SIG-M5 treated with dmso at 0.1 percent for 504 hours (cell line): ENCODE measurements around the gene REEP2.

Source experiments
- DNase-seq: peaks from one replicate; lab custom pipeline; 2025; ENCODE audit not compliant: unreplicated experiment; lab: John Stamatoyannopoulos, UW

REEP2 gene

GRCh38 chr5:138448481-138449398 lies 9.9 kb downstream of the REEP2 start:
- no peak for DNase-seq

DNA sequence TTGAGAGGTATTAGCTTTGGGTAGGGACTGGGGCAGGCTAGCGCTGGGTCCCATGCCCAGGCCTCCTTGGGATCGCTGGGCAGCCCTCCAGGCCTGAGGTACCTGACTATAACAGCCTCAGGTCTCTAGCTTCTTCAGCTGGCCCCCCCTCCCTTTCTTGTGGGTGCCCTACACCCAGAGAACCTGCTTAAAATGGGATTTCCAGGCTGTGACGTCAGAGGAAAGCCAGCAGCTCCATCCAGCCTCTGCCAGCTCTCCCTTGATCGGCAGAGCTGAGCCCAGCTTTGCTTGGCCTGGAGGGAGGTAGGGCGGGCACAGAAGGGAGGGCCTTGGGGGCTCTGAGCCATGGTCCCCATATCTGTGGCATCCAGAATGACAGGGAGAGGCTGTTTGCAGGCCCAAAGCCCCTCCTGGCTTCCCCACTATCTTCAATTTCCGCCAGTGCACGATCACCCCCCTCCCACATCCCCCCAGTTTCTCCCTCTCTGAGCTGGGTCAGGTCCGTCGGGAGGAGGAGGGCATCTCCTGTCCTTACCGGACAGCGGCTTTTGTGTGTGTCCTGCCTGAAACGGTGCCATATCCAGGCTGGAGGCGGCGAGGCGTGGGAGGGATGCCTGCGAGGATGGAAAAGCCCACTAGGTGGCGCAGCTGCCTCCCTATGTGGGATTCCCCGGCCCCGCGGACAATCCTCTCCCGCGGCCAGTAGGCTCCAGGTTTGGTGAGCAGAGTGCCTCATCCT lies 10.8 kb downstream of the REEP2 start:
- DNase-seq = peak; percentile 78

- no peak for DNase-seq
These were observed 12.1 kb downstream of the REEP2 start for GRCh38 chr5:138450971-138451370.

- no peak for DNase-seq
These were observed 13.9 kb downstream of the REEP2 start for GRCh38 chr5:138452720-138453119.

DNA sequence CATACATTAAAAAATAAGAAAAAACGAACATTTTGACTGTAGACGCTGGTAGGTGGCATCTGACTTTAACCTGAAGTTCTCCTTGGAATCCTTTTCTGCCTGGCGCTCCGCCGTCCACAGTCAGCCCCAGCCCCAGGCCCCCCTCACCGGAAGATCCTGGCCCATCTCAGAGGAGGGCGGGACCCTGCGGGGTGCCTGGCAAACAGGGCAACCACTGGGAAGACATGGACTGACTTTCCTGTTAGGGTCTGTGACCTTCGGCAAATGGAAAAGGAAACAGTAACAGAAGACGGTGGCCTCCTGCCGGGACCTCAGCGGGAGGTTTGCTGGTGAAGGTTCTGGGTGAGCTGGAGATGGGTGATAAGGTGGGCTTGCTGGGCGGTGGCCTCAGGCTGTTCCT lies 14.7 kb downstream of the REEP2 start:
- DNase-seq = no peak

- no peak for DNase-seq
These were observed 15.3 kb downstream of the REEP2 start for GRCh38 chr5:138454121-138454520.

DNA sequence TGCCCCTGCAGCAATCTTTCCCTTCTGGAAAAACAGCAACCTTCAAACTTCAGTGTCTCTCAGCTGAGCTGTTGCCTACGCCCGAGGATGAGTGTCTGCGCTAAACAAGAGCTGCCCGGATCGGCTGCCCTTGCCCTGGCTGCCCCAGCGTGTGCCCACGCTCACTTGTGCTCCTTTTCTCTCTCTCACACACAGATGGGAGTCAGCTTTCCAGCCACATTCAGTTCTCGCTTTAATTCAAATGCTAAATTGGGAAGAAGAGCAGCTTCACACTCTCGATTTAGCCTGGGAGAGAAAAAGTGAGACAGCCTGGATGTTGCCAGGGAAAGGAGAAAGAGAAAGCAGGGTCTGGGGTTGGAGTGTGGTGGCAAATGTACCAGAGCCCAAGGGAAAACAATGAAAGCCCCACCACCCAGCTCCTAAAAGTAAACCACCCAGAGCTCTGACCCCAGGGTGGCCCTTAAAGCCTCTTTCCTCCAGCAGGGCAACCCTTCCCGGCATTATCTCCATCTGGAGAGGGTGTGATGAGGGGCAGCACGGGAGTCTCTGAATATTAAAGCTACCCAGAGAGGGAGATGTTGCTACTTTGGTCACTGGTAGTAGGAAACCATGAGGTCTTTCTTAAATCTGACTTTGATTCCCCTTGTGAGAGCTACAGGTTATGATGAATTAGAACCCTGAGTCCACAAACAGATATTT lies 16.5 kb downstream of the REEP2 start:
- no peak for DNase-seq

DNA sequence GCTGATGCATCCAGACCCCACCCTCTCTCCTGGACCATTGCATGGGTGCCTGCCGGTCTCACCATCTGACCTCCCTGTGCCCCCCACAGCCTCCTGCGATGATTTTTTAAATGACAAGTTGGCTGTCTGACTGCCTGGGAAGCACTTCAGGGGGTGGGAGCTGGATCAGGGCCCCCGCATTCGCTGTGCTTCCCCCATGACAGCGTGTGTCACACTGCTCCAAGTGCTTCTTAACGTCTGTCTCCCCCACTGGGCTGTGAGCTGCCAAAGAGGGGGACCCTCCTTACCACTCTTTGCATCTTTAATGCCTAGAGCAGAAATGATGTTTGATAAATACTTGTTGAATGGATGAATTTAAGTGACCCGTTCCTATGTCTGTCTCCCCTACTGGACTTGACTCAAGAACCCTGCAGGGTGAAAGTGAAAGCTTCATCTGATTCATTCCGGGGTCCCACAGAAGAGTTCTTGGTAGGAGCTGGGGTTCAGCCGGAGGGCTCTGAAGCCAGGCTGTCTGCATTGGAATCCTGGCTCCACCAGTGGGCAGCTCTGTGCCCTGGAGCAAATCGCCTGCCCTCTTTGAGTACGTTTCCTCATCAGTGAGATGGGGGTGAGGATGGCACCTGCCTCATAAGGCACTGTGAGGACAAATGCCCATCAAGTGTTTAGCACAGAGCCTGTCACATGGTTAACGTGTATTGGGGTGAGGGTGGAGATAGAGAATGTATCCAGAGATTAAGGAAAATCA lies 18.8 kb downstream of the REEP2 start:
- DNase-seq = no peak

DNA sequence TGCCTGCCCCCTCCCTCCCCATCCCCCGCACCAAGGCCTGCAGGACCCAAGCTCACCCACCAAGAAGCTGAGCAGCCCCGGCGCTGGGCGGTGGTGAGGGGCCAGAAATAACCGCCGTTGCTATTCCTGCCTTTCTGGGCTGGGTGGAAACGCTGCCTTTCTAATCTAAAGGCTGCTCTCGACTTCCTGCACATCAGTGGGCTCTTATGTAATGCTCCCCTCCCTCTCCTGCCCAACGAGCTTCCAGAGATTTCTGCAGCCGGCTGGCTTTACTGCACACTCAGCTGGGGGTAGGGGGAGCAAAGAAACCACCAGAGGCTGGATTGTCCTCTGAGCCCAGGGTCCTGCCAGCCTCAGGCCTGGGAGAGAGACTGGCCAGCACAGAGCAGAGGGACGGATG lies 19.5 kb downstream of the REEP2 start:
- DNase-seq = peak; percentile 66

GRCh38 chr5:138458856-138459255 lies 20.0 kb downstream of the REEP2 start:
- DNase-seq = no peak

GRCh38 chr5:138459311-138459933 lies 20.6 kb downstream of the REEP2 start:
- DNase-seq = peak; percentile 21

GRCh38 chr5:138460032-138460693 lies 21.3 kb downstream of the REEP2 start:
- no peak for DNase-seq

- DNase-seq = no peak
These were observed 22.7 kb downstream of the REEP2 start for GRCh38 chr5:138461343-138462125.

GRCh38 chr5:138463419-138464007 lies 24.7 kb downstream of the REEP2 start:
- no peak for DNase-seq

DNA sequence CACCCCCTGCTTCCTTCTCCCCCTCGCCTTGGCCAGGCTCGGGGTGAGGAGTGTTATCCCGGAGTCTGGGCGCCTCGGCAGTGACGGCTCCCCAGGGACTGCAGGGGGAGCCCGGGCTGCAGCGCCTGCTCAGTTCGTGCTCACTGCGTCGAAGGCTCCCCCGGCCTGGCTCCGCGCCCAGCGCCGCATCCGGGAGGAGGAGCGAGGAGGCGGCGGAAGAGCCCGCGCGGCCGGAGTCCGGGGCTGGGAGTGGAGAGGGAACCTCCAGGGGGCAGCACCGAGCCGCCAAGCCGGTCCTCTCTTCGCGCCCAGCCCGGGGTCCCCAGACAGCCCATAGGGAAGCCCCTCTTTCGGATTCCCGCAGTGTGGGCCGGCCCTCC lies 25.1 kb downstream of the REEP2 start:
- peak; percentile 89 for DNase-seq

DNA sequence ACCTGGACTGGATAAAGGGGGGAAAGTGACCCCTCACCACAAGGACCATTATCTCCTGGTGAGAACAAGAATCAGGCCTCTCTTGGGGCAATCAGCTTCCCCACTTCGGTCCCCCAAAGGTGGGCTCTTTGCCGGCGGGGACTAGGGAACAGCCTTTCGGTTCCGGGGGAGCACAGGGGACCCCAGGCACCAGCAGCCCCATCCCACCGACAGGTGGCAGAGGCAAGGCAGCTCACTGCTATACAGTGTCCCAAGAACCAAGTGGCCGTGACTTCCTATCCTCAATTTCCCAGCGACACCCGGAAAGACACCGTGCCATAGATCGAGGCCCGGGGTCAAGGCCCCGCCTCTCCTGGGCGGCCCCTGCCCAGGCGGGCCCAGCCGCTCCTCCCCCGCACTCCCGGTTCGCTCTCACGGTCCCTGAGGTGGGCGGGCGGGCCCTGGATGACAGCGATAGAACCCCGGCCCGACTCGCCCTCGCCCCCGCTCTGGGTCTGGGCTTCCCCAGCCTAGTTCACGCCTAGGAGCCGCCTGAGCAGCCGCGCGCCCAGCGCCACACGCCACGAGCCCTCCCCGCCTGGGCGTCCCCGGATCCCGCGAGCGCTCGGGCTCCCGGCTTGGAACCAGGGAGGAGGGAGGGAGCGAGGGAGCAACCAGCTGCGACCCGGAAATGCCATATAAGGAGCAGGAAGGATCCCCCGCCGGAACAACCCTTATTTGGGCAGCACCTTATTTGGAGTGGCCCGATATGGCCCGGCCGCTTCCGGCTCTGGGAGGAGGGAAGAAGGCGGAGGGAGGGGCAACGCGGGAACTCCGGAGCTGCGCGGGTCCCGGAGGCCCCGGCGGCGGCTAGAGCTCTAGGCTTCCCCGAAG lies 25.8 kb downstream of the REEP2 start:
- peak; percentile 98 for DNase-seq

DNA sequence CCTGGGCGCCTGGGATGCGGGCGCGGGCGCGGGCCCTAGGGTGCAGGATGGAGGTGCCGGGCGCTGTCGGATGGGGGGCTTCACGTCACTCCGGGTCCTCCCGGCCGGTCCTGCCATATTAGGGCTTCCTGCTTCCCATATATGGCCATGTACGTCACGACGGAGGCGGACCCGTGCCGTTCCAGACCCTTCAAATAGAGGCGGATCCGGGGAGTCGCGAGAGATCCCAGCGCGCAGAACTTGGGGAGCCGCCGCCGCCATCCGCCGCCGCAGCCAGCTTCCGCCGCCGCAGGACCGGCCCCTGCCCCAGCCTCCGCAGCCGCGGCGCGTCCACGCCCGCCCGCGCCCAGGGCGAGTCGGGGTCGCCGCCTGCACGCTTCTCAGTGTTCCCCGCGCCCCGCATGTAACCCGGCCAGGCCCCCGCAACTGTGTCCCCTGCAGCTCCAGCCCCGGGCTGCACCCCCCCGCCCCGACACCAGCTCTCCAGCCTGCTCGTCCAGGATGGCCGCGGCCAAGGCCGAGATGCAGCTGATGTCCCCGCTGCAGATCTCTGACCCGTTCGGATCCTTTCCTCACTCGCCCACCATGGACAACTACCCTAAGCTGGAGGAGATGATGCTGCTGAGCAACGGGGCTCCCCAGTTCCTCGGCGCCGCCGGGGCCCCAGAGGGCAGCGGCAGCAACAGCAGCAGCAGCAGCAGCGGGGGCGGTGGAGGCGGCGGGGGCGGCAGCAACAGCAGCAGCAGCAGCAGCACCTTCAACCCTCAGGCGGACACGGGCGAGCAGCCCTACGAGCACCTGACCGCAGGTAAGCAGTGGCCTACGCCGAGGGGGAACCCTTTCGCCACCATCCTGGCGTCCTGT lies 26.6 kb downstream of the REEP2 start, which contains the start of gene EGR1:
EGR1 (plus strand) TSS at position 219 of the 864 bp plus-strand sequence; CDS start at position 502, 283 bp downstream.
- DNase-seq = peak; percentile 97
